ENCODE results near the gene TINAG.

DNA sequence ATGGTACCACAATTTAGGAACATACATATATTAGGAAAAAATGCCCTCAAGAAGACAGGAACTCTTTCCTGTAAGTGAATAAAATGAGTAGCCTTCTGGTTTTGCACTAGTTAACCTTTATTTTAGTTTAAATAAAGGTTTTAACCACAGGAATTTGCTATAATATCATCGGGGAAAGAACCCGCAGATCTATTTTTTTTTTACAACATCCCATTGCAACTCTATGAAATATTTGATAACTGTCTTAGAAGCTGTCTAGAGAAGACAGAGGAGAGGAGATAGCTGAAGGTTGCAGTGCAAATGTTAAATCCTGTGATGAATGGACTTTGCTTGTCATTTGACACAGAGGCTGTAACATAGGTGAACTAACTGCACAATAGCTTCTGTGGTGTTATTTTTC is 69.5 kb downstream of the TINAG start:
- TF ChIP-seq POLR2A (IDR thresholded peaks at IDR 0.05; ENCODE audit: borderline replicate concordance, extremely low read depth, insufficient read depth, insufficient read length) (no peak), EZH2phosphoT487 (IDR thresholded peaks at IDR 0.05; ENCODE audit: borderline replicate concordance) (no peak), POLR2AphosphoS5 (IDR thresholded peaks at IDR 0.05; ENCODE audit: low read depth, low read length) (no peak), RAD21 (IDR thresholded peaks at IDR 0.05; ENCODE audit: low read depth) (no peak), CEBPB (IDR thresholded peaks at IDR 0.05; ENCODE audit: low read depth) (no peak), ZFX (IDR thresholded peaks at IDR 0.05) (no peak), FOSL1 (IDR thresholded peaks at IDR 0.05; ENCODE audit: low read depth) (no peak), YY1 (IDR thresholded peaks at IDR 0.05; ENCODE audit: extremely low read depth, insufficient replicate concordance, low read depth, low read length) (no peak)
- TF ChIP-seq, protein P1, sequence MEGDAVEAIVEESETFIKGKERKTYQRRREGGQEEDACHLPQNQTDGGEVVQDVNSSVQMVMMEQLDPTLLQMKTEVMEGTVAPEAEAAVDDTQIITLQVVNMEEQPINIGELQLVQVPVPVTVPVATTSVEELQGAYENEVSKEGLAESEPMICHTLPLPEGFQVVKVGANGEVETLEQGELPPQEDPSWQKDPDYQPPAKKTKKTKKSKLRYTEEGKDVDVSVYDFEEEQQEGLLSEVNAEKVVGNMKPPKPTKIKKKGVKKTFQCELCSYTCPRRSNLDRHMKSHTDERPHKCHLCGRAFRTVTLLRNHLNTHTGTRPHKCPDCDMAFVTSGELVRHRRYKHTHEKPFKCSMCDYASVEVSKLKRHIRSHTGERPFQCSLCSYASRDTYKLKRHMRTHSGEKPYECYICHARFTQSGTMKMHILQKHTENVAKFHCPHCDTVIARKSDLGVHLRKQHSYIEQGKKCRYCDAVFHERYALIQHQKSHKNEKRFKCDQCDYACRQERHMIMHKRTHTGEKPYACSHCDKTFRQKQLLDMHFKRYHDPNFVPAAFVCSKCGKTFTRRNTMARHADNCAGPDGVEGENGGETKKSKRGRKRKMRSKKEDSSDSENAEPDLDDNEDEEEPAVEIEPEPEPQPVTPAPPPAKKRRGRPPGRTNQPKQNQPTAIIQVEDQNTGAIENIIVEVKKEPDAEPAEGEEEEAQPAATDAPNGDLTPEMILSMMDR (IDR thresholded peaks at IDR 0.05 in 2 of 3, conservative IDR thresholded peaks at IDR 0.05 in 1 of 3; ENCODE audit: borderline replicate concordance in 1 of 3, insufficient read depth in 1 of 3, low read depth in 2 of 3, low read length in 2 of 3): no peak

Data from HCT116 (cell line).